IPS-15b (cell line): ENCODE data around the gene PFKFB4.
"Not testable (repeated sequence)": the region's sequence is repeated elsewhere in the genome, so short reads cannot be mapped to it uniquely, and the experiment has no call there.

ENCODE experiments used
- H3K27me3 ChIP-seq: one replicate; pipeline ENCODE4 v1.6.1; 2013; ENCODE audit warnings: low read length; ENCODE audit not compliant: control insufficient read depth, insufficient read depth
- H3K36me3 ChIP-seq: one replicate; pipeline ENCODE4 v1.6.1; 2013; ENCODE audit warnings: low read length; ENCODE audit not compliant: control insufficient read depth, insufficient read depth
- H3K4me1 ChIP-seq: one replicate; pipeline ENCODE4 v1.6.1; 2013; ENCODE audit warnings: mild to moderate bottlenecking, low read length; ENCODE audit not compliant: control insufficient read depth, insufficient read depth
- H3K4me3 ChIP-seq: one replicate; pipeline ENCODE4 v1.5.1; 2013; ENCODE audit warnings: low read depth, low read length
- H3K9ac ChIP-seq: one replicate; pipeline ENCODE4 v1.6.1; 2013; ENCODE audit warnings: low read depth, mild to moderate bottlenecking, low read length
- H3K9me3 ChIP-seq: one replicate; pipeline ENCODE4 v1.6.1; 2013; ENCODE audit warnings: mild to moderate bottlenecking, low read length; ENCODE audit not compliant: control insufficient read depth, insufficient read depth

Gene PFKFB4

DNA sequence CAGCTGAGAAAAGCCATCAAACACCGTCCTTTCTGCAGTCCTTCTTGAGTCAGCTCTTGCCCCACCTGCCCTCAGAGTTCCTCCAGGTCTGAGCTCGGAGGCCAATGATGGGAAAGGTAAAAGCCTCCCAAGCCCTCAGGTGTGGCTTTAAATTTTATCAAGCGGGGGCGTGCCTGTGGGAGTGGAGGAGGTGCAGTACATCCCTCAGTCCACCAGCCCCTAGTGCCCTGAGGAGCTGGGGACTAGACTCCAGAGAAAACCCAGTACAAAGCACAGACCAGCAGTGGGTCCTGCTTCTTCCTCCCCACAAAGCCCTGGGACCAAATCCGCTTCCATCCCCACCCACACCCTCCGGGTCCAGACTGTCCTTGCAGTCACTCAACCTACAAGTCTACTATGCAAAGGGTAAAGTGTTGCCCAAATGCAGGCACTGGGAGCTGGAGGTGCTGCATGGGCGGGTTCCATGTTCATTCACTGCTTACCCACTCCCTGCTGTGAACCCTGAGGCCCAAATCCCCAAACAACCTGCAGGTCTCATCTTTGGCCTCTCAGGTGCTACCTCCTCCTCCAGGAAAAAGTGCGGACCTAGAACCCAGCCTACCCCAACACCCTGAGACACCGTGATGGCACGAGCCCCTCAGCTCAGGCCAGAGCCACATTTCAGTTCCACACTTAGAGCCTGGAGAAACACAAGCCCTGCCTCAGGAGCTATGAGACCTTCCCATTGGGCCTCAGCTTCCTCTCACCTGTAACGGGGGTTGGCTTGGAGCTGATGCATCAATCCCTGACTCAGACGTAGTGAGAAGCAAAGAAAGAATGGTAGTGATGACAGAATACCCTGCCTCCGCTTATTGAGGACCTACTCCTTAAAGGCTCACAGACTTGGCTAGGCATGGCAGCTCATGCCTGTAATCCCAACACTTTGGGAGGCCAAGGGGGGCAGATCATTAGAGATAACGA, 2.4 kb downstream of the PFKFB4 start:
- Histone ChIP-seq H3K9me3 (no peaks in the 10 kb centered on the region), H3K36me3 (peaks cover 9% of the 10 kb centered on the region), H3K4me1 (peaks cover 2% of the 10 kb centered on the region), H3K4me3 (no peak overlapping the region), H3K27me3 (no peaks in the 10 kb centered on the region), H3K9ac (no peak overlapping the region)

DNA sequence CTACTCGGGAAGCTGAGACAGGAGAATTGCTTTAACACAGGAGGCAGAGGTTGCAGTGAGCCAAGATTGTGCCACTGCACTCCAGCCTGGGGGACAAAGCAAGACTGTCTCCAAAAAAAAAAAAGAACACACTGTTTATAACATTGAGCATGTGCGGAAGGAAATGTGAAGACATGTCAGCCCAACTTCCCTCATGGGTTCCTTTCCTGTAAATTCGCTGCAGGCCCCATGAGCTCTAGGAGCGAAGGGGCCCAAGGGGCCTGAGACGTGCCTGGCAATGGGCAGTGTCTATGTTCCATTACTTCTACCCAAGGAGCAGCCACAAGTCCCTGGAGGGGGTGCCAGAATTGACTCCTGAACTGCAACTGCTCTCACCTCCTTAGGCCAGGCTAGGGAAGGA, 3.2 kb downstream of the PFKFB4 start:
- H3K36me3 ChIP-seq = peaks cover 12% of the 10 kb centered on the region
- peaks cover 2% of the 10 kb centered on the region for H3K4me1 ChIP-seq
- H3K9ac ChIP-seq = no peak overlapping the region
- no peaks in the 10 kb centered on the region for H3K27me3 ChIP-seq
- H3K4me3 ChIP-seq = no peak overlapping the region
- no peaks in the 10 kb centered on the region for H3K9me3 ChIP-seq

DNA sequence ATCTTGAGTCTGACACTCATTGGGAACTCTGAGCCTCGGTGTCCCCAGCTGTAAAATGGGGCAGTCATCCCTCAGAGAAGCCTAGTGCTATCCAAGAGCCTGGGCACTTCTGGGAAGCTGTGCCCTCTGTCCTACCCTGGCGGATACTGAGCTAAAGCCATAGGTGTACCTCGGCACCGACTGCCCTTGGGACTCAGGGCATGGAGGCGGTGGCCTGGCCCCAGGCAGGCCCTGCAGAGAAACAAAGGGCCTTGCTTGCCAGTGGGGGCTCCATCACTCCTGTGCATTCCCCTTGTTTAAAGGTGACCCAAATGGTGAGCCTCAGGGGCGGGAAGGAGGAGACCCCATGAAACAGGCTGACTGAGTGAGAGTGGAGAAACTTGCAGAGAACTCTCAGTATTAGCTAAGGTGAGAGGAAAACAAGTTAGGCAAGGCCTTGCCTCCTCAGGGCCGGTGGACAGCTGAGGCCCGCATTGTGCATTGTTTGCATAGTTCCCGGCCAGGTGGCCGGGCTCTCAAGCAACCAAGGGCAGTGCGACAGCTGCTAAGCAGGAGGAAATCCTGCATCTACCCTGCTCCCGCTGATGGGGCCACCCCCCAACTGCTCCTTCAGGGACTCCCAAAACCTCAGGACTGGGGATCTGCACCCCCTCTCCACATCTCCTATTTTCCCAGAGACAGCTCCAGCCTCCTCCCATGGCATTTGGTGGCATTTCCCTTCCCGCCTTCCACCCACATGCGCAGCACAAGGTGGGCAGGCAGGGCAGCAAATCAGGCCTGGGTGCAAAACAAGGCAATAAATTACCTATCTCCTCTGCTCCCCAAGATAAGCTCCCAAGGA, 4.3 kb downstream of the PFKFB4 start:
- Histone ChIP-seq H3K4me3 (no peak overlapping the region), H3K27me3 (no peaks in the 10 kb centered on the region), H3K9ac (no peak overlapping the region), H3K36me3 (peaks cover 12% of the 10 kb centered on the region), H3K4me1 (peaks cover 2% of the 10 kb centered on the region), H3K9me3 (no peaks in the 10 kb centered on the region)

DNA sequence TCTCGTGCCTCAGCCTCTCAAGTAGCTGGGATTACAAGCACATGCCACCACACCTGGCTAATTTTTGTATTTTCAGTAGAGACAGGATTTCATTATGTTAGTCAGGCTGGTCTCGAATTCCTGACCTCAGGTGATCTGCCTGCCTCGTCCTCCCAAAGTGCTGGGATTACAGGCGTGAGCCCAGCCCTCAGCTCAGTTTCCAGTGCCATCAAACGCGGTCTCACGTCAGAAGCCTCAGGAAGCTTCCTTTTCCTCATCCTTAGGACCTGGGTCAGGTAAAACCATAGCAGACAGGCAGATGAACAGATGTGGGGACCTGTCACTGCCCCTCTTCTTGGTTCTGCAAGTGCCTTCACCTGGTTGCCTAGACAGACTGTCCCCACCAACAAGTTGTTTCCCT, 5.0 kb downstream of the PFKFB4 start:
- not testable (repeated sequence) for H3K27me3 ChIP-seq, H3K9me3 ChIP-seq, H3K4me3 ChIP-seq, H3K9ac ChIP-seq, H3K4me1 ChIP-seq
- peaks cover 16% of the 10 kb centered on the region for H3K36me3 ChIP-seq

DNA sequence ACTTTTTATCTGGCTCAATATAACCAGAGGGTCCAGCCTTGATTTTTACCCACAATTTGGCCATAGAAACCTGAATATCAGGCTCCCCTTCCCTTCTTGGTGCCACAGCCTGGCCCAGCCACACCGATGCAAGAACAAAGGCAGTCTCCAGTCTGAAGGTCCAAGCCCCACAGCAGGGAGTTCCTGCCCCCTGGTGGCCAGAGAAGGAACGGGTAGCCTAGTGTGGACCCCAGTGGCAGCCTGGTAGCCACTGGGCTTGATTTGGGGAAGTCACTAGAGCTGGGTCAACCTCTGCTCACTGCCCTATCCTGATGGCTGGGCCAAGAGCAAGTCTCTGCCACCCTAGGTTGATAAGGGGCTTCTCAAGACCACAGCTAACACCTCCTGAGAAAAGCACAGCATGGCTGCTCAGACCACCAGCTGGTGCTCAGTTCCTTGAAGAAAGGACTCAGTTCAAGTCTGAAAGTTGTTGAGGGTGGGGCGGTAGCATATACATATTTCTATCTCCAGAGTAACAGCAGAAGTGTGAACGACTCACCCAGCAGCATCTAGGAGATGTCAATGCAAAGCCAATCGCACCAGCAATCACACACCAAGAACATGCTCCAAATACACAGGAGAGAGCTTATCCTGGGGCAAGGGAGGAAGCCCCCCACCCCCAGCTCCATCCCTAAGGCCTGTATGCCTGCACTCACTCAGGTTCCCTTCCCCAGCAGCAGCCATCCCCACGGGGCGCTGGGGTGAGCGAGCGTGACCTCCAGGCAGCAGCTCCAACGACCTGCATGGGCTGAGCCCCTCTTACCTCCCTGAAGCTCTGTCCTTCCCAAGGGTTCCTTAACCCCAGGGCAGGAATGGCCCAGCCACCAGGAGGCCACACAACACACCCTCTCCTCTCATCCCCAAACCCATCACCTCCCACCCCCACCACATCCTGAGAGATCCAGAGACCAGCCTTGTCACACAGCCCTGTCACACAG, 7.6 kb downstream of the PFKFB4 start:
- Histone ChIP-seq H3K9me3 (no peaks in the 10 kb centered on the region), H3K4me3 (no peak overlapping the region), H3K9ac (no peak overlapping the region), H3K36me3 (peaks cover 22% of the 10 kb centered on the region), H3K4me1 (no peaks in the 10 kb centered on the region), H3K27me3 (no peaks in the 10 kb centered on the region)

DNA sequence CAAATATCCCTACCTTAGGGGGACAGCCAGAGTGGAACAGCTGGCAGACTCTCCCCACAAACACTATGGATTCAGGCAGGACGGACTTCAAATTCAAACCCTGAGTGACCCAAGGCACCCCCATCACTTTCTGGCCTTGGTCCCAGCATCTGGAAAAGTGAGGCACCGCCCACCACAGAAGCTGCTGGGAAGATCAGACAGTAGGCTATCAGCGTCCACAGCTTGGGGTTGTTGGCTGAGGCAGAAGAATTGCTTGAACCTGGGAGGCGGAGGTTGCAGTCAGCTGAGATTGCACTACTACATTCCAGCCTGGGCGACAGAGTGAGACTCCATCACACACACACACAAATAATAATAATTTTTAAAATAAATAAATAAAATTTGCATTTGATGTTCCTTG, 8.5 kb downstream of the PFKFB4 start:
- Histone ChIP-seq H3K9ac (no peak overlapping the region), H3K4me1 (no peaks in the 10 kb centered on the region), H3K36me3 (peaks cover 22% of the 10 kb centered on the region), H3K4me3 (no peak overlapping the region), H3K27me3 (no peaks in the 10 kb centered on the region), H3K9me3 (no peaks in the 10 kb centered on the region)

DNA sequence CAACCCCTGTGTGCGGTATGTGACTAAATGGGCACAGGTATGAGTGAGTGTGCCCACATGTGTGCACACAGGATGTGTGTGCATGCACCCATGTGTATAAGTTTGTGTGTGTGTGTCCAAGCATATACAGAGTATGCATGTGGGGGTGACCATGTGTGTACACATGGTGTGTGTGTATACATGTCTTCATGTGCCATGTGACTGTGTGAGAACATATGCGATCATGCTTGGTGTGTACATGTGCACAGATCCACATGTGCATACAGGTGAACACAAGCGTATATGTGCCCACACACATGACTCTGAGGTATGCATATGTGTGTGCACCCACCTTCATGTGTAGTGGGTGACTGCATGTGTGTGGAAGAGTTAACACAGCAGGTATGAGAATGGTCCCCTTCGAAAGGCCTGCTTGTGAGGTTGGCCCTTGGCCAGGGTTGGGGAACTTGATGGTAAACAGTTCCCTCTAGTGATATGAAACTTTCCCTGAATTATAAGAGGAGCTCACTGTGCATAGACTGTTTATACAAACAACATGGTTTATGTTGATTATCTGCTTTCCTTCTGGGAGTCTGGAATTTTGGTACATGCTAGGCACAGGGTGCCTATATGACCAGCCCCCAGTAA, 10.3 kb downstream of the PFKFB4 start:
- Histone ChIP-seq H3K4me1 (no peaks in the 10 kb centered on the region), H3K27me3 (no peaks in the 10 kb centered on the region), H3K36me3 (peaks cover 16% of the 10 kb centered on the region), H3K4me3 (no peak overlapping the region), H3K9ac (no peak overlapping the region), H3K9me3 (no peaks in the 10 kb centered on the region)

DNA sequence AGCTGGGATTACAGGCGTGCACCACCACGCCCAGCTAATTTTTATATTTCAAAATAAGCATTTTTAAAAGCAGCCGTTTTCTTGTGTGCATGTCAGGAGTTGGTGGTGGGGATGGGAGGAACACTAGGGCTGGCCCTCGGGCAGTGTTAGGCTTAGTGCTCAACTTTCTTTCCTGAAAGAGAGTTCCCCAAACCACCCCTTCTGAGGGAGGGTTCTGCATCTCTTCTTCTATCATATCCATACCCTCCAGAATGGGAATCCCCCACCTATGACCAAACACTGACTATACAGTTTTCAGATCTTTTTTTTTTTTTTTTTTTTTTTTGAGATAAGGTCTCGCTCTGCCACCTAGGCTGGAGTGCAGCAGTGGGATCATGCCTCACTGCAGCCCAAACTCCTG, 12.5 kb downstream of the PFKFB4 start:
- Histone ChIP-seq H3K4me3 (no peak overlapping the region), H3K27me3 (no peaks in the 10 kb centered on the region), H3K4me1 (no peaks in the 10 kb centered on the region), H3K9me3 (no peaks in the 10 kb centered on the region), H3K9ac (no peak overlapping the region), H3K36me3 (peaks cover 17% of the 10 kb centered on the region)

DNA sequence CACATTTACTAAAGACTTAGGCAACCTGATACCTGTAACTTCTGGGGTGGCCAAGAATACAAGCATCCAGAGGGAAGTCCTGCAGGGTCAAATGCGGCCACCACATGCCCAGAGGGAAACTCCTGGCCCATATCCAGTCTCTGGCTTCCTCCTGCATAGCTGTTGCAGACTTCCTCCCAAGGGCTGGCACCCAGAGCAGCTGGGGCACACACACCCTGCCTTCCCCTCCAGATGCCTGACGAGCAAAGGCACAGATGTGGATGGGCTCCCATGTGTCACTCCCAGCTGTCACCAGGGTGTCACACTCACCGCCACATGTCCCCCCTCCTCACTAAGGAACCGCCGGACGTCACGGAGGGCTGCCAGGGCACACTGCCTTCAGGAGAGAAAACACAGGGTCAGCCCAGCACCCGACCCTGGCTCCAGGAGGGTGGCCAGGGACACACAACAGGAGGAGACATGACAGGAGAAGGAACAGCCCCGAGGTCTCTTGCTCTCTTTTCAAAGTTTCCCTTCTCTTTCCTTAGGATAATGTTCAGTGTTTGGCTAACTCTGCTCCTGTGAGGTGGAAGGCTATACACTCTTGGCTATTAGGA, 13.2 kb downstream of the PFKFB4 start:
- no peaks in the 10 kb centered on the region for H3K4me1 ChIP-seq
- H3K36me3 ChIP-seq = peaks cover 20% of the 10 kb centered on the region
- H3K9ac ChIP-seq = no peak overlapping the region
- no peaks in the 10 kb centered on the region for H3K9me3 ChIP-seq
- H3K4me3 ChIP-seq = no peak overlapping the region
- no peaks in the 10 kb centered on the region for H3K27me3 ChIP-seq

DNA sequence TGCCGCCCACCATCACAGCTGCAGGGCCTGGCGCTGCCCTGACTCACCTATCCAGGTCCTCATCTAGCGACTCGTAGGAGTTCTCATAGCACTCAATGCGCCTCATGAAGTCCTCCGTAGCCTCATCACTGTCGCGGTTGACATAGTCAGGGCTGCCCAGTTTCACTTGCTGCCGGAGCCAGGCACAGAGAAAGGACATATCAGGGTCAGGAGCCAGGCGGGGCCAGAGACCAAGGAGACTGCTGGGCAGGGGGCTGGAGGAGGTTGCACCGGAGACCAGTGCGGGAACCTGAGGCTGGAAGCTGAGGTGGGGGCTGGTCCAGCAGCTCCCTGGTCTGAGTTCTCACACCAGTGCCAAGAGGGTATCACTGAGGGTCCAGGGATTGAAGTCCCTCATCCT, 18.2 kb downstream of the PFKFB4 start:
- Histone ChIP-seq H3K9ac (no peak overlapping the region), H3K27me3 (no peaks in the 10 kb centered on the region), H3K36me3 (peaks cover 28% of the 10 kb centered on the region), H3K4me3 (no peak overlapping the region), H3K9me3 (no peaks in the 10 kb centered on the region), H3K4me1 (no peaks in the 10 kb centered on the region)
